Keratinocyte (primary cell): ENCODE results near the gene PTCD2. TPM values are rescaled to one million over a fixed set of nuclear protein-coding genes. Genes with fewer than 3 reads are reported as not detected.
A peak's percentile ranks its signal among the peaks of the same experiment; 100 is the strongest.

ENCODE experiments used
- DNase-seq: peaks from one replicate; pipeline ENCODE4 v3.0.0-alpha.2; 2011; ENCODE audit warnings: low read depth, missing footprints, low spot score
- FAIRE-seq: peaks from 2 replicates; lab custom pipeline; 2011; peaks lifted over from hg19 to GRCh38; lab: Jason Lieb, UNC
- H2AFZ ChIP-seq: 2 replicates; pipeline ENCODE4 v1.6.0; 2012; ENCODE audit warnings: low read length, control low read depth, inconsistent platforms; ENCODE audit not compliant: control insufficient read depth
- H3K27ac ChIP-seq: 2 replicates; pipeline ENCODE4 v1.5.1; 2011; ENCODE audit warnings: low read length; ENCODE audit not compliant: control insufficient read depth, insufficient read depth
- H3K27me3 ChIP-seq: 3 replicates; pipeline ENCODE4 v1.6.0; 2011; ENCODE audit warnings: low read length; ENCODE audit not compliant: control insufficient read depth, insufficient read depth; ENCODE audit errors: extremely low read depth
- H3K36me3 ChIP-seq, 2 experiments: 2 replicates in 1 of 2; 3 replicates in 1 of 2; pipeline ENCODE4 v1.5.1; 2011; ENCODE audit warnings: low read length in 2 of 2, mild to moderate bottlenecking in 1 of 2; ENCODE audit not compliant: control insufficient read depth in 2 of 2, insufficient read depth in 2 of 2; ENCODE audit errors: extremely low read depth in 1 of 2
- H3K4me1 ChIP-seq: 3 replicates; pipeline ENCODE4 v1.5.1; 2011; ENCODE audit warnings: low read length; ENCODE audit not compliant: control insufficient read depth, insufficient read depth; ENCODE audit errors: extremely low read depth
- H3K4me2 ChIP-seq: 3 replicates; pipeline ENCODE4 v1.6.0; 2011; ENCODE audit warnings: low read depth, low read length; ENCODE audit not compliant: control insufficient read depth, insufficient read depth; ENCODE audit errors: extremely low read depth
- H3K4me3 ChIP-seq, 3 experiments: fragments of 200-600 bp in 1 of 3; sonication (generic) in 1 of 3; 2 replicates in 2 of 3; 3 replicates in 1 of 3; pipeline ENCODE4 v1.5.1; 2011 to 2016; ENCODE audit warnings: low read length in 3 of 3, mild to moderate bottlenecking in 3 of 3, control low read depth in 2 of 3, inconsistent platforms in 1 of 3, low read depth in 1 of 3, mixed read lengths in 1 of 3, mixed run types in 1 of 3, moderate library complexity in 1 of 3; ENCODE audit not compliant: control insufficient read depth in 2 of 3, insufficient read depth in 2 of 3; ENCODE audit errors: extremely low read depth in 1 of 3
- H3K79me2 ChIP-seq: 2 replicates; pipeline ENCODE4 v1.6.0; 2012; ENCODE audit warnings: low read length; ENCODE audit not compliant: control insufficient read depth, insufficient read depth
- H3K9ac ChIP-seq: 3 replicates; pipeline ENCODE4 v1.6.0; 2011; ENCODE audit warnings: low read length; ENCODE audit not compliant: control insufficient read depth, insufficient read depth; ENCODE audit errors: extremely low read depth
- H3K9me1 ChIP-seq: 3 replicates; pipeline ENCODE4 v1.6.0; 2011; ENCODE audit warnings: low read length; ENCODE audit not compliant: control insufficient read depth, insufficient read depth; ENCODE audit errors: extremely low read depth
- H3K9me3 ChIP-seq: 2 replicates; pipeline ENCODE4 v1.5.1; 2012; ENCODE audit warnings: low read depth, low read length; ENCODE audit not compliant: control insufficient read depth
- H4K20me1 ChIP-seq: 3 replicates; pipeline ENCODE4 v1.6.0; 2011; ENCODE audit warnings: low read length; ENCODE audit not compliant: control insufficient read depth, insufficient read depth; ENCODE audit errors: extremely low read depth
- CTCF ChIP-seq, 3 experiments: IDR thresholded peaks in 1 of 3; conservative IDR thresholded peaks in 1 of 3; optimal IDR thresholded peaks in 1 of 3; 2 replicates in 2 of 3; 3 replicates in 1 of 3; pipeline versions ENCODE3 to v1.5.1; 2011; ENCODE audit warnings: low read length in 3 of 3, mild to moderate bottlenecking in 3 of 3, moderate library complexity in 2 of 3, control low read depth in 1 of 3, inconsistent platforms in 1 of 3; ENCODE audit not compliant: insufficient read depth in 2 of 3; ENCODE audit errors: extremely low read depth in 1 of 3
- EZH2 ChIP-seq: IDR thresholded peaks from one replicate; pipeline ENCODE4 v1.6.1; 2012; ENCODE audit warnings: inconsistent platforms, mild to moderate bottlenecking, low read length, moderate library complexity
- dilution Hi-C: fragments of 300-500 bp; cut with MboI; formaldehyde crosslinking; loops from one replicate; pipeline ENCODE4 v1.7.0; 2020; ENCODE audit warnings: low sequenced_read_pairs; ENCODE audit not compliant: extremely low pct_ligation_motif_present
- polyA plus RNA-seq, 5 experiments: library from polyadenylated mRNA; depleted of rRNA in 3 of 5; stranded (reverse) in 3 of 5; stranded (forward) in 1 of 5; unstranded in 1 of 5; fragments of >200 nt; gene quantifications; 1 replicate in 1 of 5; 2 replicates in 3 of 5; 3 replicates in 1 of 5; pipeline versions ENCODE4 v1.2.1 to v1.2.3, GENCODE V29; 2011 to 2012; ENCODE audit warnings: missing spikeins in 2 of 5, low read depth in 1 of 5, low replicate concordance in 1 of 5

The PTCD2 gene
- polyA plus RNA-seq, 1 donor (not counting 4 experiments of a cell fraction or from before 2014, with no cell fraction given), result 13.1 TPM

DNA sequence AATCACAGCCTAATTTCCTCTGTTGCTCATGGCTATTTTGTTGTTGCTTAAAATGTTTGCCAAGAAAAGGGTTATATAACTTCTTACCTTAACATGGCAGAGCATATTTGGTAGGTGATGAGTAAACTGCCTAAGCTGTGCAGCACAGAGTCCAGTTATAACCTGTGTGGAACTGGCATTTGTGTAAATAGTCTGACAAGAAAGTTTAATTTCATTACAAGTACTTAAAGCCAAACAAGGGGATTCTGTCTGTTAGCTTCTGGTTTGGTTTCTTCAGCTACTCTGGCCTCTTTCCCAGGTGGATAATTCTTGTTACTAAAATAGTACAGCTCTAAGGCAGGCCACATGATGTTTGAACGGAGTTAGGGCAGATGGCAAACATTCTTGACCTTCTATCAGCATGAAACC is 72.2 kb downstream of the PTCD2 start:
- no peak for DNase-seq
- FAIRE-seq, result peak; percentile 86
- Histone ChIP-seq H4K20me1 (no peaks in the 10 kb centered on the region), H3K36me3 (no peaks in the 10 kb centered on the region), H3K9me3 (no peaks in the 10 kb centered on the region), H3K9ac (no peak overlapping the region), H3K9me1 (no peaks in the 10 kb centered on the region), H3K27ac (no peak overlapping the region), H3K27me3 (no peaks in the 10 kb centered on the region), H2AFZ (peak overlapping the region; percentile 67), H3K4me1 (peaks cover 46% of the 10 kb centered on the region), H3K79me2 (no peaks in the 10 kb centered on the region), H3K4me3 (no peak overlapping the region), H3K4me2 (peak overlapping the region; percentile 11)
- dilution Hi-C loops, result no loop called here
- TF ChIP-seq EZH2, result no peak

- Histone ChIP-seq H4K20me1 (no peaks in the 10 kb centered on the region), H3K36me3 (no peaks in the 10 kb centered on the region), H2AFZ (no peak overlapping the region), H3K4me2 (no peak overlapping the region), H3K27ac (no peak overlapping the region), H3K27me3 (no peaks in the 10 kb centered on the region), H3K4me1 (peaks cover 41% of the 10 kb centered on the region), H3K9ac (no peak overlapping the region), H3K79me2 (no peaks in the 10 kb centered on the region), H3K9me3 (no peaks in the 10 kb centered on the region), H3K4me3 (no peak overlapping the region), H3K9me1 (no peaks in the 10 kb centered on the region)
- TF ChIP-seq EZH2, result no peak
- no peak for TF ChIP-seq CTCF (optimal IDR thresholded peaks at IDR 0.05 in 1 of 3, IDR thresholded peaks at IDR 0.05 in 1 of 3, conservative IDR thresholded peaks at IDR 0.05 in 1 of 3; ENCODE audit: extremely low read depth in 1 of 3, insufficient read depth in 2 of 3, low read length in 3 of 3)
- dilution Hi-C loops, result no loop called here
- FAIRE-seq, result no peak
- DNase-seq, result no peak
Measured at GRCh38 chr5:72393052-72393451, 72.9 kb downstream of the PTCD2 start.

- peaks cover 28% of the 10 kb centered on the region for H3K4me1 ChIP-seq
- no peak overlapping the region for H3K4me3 ChIP-seq
- TF ChIP-seq CTCF (optimal IDR thresholded peaks at IDR 0.05 in 1 of 3, IDR thresholded peaks at IDR 0.05 in 1 of 3, conservative IDR thresholded peaks at IDR 0.05 in 1 of 3; ENCODE audit: extremely low read depth in 1 of 3, insufficient read depth in 2 of 3, low read length in 3 of 3) (peak; percentile 26 to 65 (median 60)), EZH2 (no peak)
- dilution Hi-C loops, result no loop called here
- no peaks in the 10 kb centered on the region for H3K36me3 ChIP-seq
- H3K27ac ChIP-seq, result no peak overlapping the region
- no peaks in the 10 kb centered on the region for H3K79me2 ChIP-seq
- H3K27me3 ChIP-seq, result no peaks in the 10 kb centered on the region
- no peak overlapping the region for H3K9ac ChIP-seq
- DNase-seq (no peak), FAIRE-seq (peak; percentile 13)
- no peaks in the 10 kb centered on the region for H3K9me1 ChIP-seq
- H3K9me3 ChIP-seq, result no peaks in the 10 kb centered on the region
- H2AFZ ChIP-seq, result no peak overlapping the region
- H3K4me2 ChIP-seq, result no peak overlapping the region
- no peaks in the 10 kb centered on the region for H4K20me1 ChIP-seq
Measured at GRCh38 chr5:72394688-72395087, 74.5 kb downstream of the PTCD2 start.
